ENCODE results near the gene PIGQ.

The PIGQ gene

GRCh38 chr16:555528-556473, 14.0 kb upstream of the PIGQ start:
- no peak for DNase-seq (ENCODE audit: low spot score)

GRCh38 chr16:556474-557173, 13.1 kb upstream of the PIGQ start:
- no peak for DNase-seq (ENCODE audit: low spot score)

GRCh38 chr16:557463-558297, 12.1 kb upstream of the PIGQ start:
- no peak for DNase-seq (ENCODE audit: low spot score)

GRCh38 chr16:558298-559020, 11.3 kb upstream of the PIGQ start:
- DNase-seq (ENCODE audit: low spot score) = no peak

- DNase-seq (ENCODE audit: low spot score) = no peak
Measured at GRCh38 chr16:559021-559380, 10.8 kb upstream of the PIGQ start.

- no peak for DNase-seq (ENCODE audit: low spot score)
Measured at GRCh38 chr16:559411-560203, 10.2 kb upstream of the PIGQ start.

- no peak for DNase-seq (ENCODE audit: low spot score)
Measured at GRCh38 chr16:560204-560700, 9.5 kb upstream of the PIGQ start, which contains the start of gene PRR35. PRR35 (plus strand) TSS chr16:560394; CDS start chr16:563295, 2,901 bp downstream.

GRCh38 chr16:560701-561412, 8.9 kb upstream of the PIGQ start:
- no peak for DNase-seq (ENCODE audit: low spot score)

GRCh38 chr16:561413-561794, 8.4 kb upstream of the PIGQ start:
- DNase-seq (ENCODE audit: low spot score) = no peak

GRCh38 chr16:561957-562938, 7.5 kb upstream of the PIGQ start:
- no peak for DNase-seq (ENCODE audit: low spot score)

- DNase-seq (ENCODE audit: low spot score) = no peak
Measured at GRCh38 chr16:563072-563644, 6.6 kb upstream of the PIGQ start.

- DNase-seq (ENCODE audit: low spot score) = no peak
Measured at GRCh38 chr16:564690-565418, 4.9 kb upstream of the PIGQ start.

- no peak for DNase-seq (ENCODE audit: low spot score)
Measured at GRCh38 chr16:565419-566330, 4.1 kb upstream of the PIGQ start.

- DNase-seq (ENCODE audit: low spot score) = no peak
Measured at GRCh38 chr16:566475-567372, 3.0 kb upstream of the PIGQ start, which contains the start of gene NHLRC4. NHLRC4 (plus strand) TSS chr16:567005; CDS start chr16:568048, 1,043 bp downstream.

All from SW480 (cell line).